Measurements from ENCODE around the gene PSEN2.

PSEN2 gene

DNA sequence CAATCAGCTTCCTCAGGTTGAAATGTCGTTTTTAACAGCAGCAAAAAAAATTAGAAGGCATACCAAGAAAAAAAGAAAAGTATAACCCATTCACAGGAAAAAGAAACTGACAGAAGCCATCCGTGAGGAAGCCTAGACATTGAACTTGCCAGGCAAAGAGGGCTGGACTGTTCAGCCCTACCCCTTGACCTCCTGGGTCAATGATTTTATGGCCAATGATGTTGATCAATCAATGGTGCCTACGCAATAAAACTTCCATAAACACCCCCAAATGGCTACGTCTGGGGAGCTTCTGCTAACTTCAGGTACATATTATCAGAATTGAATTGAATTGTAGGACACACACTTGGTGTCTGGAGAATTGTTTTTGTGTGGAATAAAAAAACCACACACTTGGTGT lies 4.8 kb upstream of the PSEN2 start:
- no peak for DNase-seq (ENCODE audit: low read depth)

DNA sequence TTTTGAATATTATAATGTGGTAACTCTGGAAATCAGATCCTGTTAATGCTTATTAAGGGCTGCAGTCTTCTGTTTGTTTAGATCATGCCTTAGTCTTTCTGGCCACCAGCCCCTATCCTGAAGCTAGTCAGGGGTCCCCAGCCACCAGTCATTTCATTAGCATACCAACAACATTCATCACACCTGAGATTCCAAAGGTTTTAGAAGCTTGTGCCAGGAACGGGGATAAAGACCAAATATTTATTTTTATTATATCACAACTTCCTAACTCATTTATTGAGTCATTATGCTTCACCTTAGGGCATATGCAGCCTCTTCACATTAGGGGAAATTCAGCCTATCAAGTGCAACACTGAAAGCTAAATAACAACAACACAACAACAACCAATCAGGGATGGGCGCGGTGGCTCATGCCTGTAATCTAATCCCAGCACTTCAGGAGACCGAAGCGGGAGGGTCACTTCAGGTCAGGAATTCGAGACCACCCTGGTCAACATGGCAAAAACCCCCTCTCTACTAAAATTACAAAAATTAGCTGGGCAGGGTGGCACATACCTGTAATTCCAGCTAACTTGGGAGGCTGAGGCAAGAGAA lies 2.9 kb upstream of the PSEN2 start:
- DNase-seq (ENCODE audit: low read depth) = no peak

DNA sequence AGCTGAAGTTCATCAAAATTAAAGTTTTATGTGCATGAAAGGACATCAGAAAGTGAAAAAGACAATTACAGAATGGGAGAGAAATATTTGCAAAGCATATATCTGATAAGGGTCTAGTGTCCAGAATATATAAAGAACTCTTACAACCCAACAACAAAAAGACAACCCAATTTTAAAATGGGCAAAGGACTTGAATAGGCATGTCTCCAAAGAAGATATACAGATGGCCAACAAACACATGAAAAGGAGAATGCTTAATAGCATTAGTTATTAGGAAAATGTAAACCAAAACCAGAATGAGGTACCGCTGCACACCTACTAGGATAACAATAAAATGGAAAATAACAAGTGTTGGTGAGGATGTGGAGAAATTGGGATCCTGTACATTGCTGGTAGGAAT lies 1.7 kb upstream of the PSEN2 start:
- no peak for DNase-seq (ENCODE audit: low read depth)

DNA sequence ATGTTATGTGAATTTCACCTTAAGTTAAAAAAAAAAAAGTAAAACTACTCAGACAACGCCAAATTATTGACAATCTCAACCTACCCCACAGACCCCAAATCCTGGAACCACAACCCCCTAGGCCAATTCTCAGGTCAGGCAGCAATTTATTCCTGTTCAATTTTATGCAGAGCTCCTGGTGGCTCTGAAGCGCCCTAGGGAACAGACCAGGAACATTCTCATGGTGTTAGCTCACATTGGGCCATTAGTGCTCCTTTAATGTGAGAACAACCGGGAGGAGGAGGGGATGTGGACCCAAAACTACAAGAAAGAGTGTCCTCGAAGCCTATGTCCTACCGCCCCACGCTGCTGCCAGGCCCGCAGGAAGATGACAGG lies 403 bp upstream of the PSEN2 start:
- DNase-seq (ENCODE audit: low read depth) = no peak

DNA sequence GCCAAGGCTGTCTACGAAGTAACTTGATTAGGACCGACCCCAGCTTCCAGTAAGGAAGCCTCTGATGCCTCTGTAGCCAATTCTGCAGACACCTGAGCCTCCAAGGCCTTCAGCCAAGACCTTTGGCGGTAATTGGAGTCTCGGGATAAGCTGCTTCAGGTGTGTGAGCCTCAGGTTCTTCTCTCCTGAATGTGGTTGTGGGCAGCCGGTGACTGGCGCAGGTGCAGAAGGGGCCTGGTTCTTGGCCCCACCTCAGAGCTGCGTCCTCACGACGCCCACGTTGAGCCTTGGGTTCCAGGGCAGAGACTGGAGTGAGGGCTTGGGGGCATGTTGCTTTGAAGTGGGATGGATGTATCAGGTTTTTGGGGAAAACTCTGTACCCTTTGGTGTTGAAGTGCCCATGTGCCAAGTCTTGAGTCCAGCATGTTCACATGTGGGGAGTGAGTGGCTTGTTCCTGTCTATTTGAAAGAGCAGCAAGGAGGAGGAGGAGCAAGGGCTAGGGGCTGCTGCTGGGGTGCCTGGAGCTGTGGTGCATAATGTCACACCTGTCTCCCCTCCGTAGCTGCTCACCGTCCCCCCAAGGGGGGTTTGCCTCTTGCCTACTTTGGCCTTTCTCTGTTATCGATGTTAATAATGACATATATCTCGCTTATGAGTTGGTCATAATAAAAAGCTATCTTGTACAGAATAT lies 1.4 kb downstream of the PSEN2 start:
- DNase-seq (ENCODE audit: low read depth) = no peak

DNA sequence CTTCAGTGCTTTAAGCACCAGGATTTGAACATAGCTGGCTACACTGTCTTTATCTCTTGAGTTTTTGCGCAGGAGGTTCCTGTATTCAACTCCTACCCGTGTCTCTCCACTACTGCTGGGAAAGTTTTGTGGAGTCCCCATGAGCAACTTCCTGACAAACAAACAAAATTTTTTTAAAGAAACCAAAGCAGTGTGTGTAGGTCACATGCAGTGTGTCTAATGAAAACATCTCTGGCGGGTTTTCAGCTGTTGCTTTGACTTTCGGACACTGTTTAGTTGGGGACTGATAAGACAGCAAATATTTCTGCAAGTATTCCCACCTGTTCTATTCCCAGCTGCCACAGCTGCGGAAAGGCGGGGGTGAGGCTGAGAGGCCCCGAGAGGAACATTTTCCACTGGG lies 2.0 kb downstream of the PSEN2 start:
- DNase-seq (ENCODE audit: low read depth) = no peak

DNA sequence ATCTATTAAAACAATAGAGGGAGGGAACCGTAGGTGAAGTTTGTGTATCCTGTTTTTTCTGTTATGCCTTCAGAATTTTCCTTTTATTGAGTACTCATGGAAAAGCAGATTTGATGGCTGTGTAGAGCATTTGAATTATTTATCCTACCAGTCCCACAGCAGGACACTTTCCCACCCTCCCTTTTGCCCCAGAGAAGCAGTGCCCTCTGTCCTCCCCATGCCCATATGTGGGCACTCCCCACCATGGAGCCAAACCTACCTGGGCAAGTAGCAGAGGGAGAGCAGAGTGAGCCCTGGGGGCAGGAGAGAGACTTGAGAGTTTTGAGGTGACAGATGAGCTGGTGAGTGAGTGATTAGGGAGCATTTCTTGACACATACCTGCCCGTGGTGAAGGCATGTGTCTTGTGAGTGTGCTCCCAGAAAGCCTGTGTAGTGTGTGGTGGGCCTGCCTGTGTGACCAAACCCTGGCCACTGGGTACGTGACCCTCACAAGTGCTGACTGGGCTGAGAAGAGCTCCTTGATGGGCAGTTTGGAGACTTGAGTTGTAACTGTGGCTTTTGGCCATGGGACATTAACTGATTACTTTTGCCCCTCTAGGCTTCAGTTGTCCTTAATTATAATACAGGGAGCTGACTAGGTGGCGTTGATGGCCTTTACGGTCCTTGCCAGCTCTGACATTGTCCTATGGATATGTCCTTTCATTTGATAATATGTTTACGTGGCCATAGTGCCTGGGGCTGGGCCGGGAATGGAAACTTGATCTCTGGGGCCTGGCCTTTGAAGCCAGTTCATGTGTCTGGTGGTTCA lies 3.6 kb downstream of the PSEN2 start:
- no peak for DNase-seq (ENCODE audit: low read depth)

DNA sequence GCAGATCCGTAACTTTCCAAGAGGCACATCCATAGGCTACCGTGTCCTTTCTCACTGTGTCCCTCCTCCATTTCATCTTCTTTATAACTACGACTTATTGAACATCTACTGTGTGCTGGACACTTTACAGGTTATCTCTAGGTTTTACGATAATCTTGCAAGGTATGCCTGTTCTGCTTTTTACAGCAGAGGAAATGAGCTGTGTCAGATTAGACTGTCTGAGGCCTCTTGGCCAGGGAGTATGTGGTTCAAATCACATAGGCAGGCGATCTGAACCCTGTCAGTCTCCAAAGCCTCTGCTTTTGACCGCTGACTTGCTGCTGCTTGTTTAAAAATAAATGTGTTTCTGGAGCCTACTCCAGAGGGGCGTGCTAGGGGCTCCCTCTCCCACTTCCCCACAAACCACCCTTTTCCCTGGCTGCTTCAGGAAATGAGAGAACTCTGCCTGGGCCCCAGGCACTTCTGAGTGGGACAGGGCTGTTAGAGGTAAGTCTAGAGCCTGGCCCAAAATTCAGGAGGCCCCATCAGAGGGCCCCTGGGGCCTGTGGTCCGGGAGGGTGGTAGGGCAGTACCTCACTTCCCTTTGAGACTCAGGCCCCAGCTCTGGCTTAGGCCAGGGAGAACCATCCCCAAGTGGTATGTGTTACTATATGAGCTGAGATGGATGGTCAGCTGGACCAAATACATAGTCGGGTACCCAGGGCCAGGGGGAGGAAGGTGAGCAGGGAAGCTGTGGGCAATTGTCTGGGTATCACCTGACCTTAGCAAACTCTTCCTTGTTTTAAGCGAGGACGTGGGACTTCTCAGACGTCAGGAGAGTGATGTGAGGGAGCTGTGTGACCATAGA lies 4.4 kb downstream of the PSEN2 start:
- DNase-seq (ENCODE audit: low read depth) = no peak

DNA sequence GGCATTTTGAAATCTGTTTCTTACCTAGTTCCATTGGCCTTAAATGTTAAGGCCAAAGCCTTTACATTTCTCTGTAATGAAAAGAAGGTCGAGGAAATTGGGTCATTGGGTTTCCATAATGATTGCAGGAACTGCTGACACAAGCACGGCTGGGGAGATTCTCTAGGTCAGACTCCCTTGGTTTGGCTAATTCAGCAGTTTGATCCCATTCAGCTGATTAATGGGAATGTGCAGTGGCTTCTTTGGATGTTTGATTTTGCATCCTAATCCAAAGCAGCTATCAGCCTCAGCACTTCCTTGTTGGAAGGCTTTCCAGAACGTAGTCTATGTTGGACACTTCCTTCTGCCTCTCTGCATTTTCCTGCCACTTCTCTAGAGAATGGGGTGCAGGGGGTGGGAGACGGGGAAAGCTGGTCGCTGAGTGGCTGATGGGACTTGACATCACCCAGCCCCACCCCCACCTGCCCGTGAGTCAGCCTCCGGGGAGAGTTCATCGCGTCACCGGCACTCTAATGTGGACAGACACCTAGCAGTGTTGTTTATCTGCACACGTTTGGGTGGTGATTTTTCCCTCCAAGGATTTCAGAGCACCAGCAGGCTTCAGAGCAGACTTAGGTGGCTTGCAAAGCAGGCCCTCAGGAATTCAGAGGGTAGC lies 5.4 kb downstream of the PSEN2 start:
- DNase-seq (ENCODE audit: low read depth) = no peak

DNA sequence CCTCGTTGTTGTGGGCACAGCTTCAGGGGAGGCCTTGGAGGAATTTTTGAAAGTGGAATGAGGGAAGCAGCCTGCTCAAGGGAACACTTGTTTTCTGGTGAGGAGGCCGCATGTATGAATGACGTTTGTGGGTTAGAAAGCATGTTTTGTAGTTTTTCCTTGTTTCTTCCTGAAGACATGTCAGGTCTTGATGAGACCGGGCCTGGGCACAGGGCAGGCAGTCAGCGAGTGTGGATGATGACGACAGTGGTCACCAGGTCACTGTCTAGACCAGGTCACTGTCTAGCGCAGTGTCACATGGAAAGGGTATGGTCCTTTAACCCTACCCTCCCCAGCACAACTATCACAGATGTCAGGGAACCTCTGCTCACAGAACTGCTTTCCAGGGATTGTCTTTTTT lies 7.3 kb downstream of the PSEN2 start:
- no peak for DNase-seq (ENCODE audit: low read depth)

DNA sequence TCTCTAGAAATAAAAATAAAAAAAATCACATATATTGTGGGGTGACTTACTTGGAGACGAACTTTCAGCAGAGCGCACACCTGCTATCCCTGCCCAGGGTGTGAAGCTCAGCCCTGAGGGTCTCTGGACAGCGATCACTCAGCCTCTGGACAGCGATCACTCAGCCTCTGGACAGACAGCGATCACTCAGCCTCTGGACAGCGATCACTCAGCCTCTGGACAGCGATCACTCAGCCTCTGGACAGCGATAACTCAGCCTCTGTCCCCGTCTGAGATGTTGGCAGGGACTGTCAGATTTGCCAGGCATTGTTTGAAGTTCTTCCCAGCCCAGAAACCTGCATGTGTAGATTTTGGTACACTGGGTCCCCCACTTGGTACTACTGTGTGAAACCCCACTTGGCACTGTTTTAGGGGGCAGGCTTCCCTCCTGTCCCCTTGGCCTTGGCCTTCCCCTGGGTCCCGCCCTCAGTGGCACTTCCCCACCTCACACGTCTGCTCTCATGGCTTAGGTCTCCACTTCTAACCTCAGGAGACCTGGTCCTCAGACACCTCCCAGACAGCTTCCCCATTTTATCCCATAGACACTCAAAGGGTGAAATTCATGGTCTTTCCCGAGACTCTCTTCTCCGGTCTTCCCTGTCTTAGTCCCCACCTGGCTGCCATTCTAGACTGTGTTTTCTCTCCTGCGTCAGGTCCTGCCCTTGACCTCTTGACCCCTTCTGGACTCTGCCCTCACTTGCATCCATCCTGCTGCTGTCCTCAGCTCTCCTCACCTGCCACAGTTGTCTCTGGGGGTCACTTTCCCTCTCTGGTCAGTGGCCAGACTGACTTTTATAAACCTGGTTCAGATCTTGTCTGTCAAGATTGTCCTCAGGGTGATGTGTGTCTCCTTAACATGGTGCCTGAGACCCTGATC lies 10.2 kb downstream of the PSEN2 start:
- no peak for DNase-seq (ENCODE audit: low read depth)

DNA sequence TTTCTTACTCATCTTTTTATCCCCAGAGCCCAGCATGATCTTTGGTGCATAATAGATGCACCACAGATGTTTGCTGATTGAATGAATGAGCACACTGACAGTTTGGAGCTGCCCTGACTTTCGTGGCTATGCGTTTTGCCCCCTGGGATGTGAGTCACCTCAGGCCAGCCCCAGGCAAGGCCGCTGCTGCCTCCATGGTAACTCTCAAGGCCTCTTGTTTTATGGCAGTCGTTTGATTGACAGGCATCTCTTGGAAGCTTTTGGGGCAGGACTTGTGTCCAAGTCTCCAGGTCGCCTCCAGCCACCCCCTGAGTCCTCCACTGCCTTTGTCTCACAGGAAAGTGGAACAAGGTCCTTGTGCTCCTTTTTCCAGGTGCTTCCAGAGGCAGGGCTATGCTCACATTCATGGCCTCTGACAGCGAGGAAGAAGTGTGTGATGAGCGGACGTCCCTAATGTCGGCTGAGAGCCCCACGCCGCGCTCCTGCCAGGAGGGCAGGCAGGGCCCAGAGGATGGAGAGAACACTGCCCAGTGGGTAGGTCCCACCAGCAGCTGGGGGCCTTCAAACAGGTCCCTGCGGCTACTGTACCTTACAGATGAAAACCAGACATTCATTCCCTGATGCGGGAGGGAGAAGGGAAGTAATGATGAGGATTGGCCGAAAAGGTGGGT lies 11.2 kb downstream of the PSEN2 start:
- no peak for DNase-seq (ENCODE audit: low read depth)

DNA sequence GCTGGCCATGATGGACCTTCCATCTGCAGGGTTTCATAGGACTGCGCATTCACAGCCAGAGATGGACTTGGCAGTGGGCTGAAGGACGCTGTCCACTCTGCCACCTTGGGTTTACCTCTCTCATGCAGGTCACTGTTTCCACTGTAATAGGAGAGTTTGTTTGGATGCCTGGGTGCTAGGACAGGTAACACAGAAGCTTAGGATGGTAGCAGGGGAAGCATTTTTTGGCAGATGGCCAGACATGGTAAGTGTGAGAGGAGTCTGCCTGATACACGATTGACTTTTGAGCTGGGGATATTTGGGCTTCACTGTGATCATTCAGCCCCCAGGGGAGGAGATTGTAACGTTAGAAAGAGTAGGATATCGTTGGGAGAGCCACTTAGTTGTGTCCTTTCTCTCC lies 11.8 kb downstream of the PSEN2 start:
- no peak for DNase-seq (ENCODE audit: low read depth)

DNA sequence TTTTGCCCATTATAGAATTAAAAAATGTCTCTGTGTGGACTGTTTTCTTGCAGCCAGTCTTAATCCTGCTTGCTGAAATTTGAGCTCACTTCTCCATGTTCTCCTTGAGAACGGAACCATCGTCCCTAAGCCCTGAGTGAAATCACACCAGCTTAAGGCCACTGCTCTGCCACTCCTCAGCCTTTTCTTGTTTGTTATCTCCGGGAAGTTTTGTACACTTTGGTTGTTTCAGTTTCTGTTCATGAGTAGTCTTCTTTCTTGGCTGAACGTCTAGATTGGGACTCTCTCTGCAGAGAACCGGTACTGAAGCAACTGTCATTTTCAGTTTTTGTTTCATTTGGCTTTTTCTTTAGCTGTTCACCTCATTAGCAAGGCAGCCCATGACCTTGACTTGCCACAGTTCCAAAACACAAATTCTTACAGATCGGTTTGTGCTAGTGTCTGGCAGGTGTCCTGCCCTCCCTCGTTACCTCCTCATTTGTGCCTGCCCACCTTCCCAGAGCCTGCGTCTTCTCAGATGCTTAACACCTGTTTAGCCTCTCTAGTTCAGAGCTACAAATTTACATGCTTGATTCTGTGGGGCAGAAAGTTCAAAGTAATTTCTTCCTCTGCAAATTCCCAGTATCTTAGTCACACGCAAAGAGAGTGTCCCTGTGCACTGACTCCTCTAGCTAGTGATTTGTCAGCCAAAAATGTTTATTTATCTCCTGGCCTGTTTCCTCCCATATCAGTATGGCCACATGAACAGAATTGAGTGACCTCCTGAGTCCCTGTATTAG lies 12.4 kb downstream of the PSEN2 start:
- DNase-seq (ENCODE audit: low read depth) = no peak

DNA sequence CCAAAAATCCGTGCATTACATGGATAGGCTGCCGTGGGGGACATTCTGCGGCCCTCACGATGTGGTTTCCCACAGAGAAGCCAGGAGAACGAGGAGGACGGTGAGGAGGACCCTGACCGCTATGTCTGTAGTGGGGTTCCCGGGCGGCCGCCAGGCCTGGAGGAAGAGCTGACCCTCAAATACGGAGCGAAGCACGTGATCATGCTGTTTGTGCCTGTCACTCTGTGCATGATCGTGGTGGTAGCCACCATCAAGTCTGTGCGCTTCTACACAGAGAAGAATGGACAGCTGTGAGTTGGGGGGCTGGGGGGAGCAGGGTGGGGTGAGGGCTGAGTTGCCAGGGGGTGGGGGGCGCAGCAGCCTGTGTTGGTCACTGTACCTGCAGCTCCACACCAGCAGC lies 13.2 kb downstream of the PSEN2 start:
- no peak for DNase-seq (ENCODE audit: low read depth)

DNA sequence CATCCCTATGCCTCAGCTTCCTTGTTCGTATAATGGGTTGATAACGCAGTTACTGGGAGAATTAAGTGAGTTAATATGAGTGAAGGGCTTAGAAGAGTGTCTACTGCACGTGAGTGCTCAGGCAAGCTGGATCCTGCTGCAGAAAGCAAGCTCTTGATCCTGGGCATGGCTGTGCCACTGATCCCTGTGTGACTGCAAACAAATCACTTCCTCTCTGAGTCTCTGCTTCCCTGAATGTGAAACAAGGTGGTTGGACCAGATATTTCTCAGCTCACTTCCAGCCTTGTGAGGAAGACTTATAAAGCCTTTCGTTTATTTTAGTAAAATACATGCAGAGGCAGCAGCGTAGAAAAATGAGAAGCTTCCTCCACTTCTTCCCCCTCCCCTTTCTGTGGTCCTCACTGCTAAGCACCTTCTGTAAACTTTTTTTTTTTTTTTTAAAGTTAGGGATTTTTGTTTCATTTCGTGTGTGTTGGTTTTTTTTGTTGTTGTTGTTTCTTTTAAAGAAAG lies 13.8 kb downstream of the PSEN2 start:
- no peak for DNase-seq (ENCODE audit: low read depth)

DNA sequence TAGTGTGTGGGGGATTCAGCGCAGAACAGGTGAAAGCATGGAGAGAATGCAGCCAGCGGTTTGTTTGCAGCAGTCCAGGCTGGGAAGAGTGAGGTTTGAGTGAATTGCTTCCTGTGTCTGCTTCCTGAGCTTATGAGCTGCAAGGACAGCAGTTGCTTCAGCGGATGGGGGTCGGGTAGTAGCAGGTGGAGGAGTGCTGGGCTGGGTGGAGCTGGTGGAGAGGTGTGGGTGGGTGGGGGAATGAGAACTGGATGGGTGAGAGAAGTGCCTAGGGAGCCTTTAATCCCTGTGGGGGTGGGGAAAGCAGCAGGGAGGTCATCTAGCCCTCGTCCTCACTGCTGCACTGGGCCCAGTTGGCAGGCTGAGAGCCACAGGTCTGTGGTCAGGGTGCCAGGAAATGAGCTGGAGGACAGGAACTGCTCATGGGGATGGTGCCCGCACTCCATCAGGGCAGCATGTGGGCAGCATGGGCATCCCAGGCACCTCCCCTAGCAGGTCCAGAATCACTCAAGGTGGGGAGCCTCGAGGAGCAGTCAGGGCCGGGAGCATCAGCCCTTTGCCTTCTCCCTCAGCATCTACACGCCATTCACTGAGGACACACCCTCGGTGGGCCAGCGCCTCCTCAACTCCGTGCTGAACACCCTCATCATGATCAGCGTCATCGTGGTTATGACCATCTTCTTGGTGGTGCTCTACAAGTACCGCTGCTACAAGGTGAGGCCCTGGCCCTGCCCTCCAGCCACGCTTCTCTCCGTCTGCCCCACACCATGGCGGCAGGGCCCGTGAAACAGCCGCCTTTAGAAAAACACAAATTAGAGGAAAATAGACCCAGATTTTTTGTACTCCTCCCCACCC lies 14.8 kb downstream of the PSEN2 start:
- DNase-seq (ENCODE audit: low read depth) = no peak

DNA sequence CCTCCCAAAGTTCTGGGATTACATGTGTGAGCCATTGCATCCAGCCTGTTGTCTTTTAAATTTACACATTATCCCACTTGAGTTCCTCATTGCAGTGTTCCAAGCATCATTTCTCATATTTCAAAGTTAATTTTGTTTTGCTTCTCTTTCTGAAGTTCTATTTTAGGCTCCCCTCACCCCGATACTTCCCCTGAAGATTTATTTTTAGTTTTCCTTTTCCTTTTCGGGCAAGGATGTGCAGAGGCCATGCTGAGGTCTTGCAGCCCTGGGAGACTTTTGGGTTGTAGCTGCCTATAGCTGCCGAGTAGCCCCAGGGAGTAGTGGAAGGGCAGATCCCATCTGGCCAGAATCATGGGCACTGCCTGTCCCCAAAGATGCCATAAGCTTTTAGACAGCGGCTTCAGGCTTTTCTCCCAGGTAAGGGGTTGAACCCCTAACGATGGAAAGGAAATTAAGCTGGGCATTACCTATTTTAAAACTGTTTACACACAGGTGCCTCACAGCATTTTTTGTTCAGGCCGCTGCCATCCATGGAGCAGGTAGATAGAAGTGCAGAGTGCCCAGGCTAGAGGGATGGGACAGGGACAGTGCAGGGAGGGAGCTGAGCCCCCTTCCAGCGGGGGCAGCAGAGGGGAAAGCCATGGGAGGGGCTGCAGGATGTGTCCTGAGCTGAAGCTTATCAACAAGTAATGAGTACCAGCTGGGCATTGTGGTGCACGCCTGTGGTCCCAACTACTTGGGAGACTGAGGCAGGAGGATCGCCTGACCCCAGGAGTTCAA lies 15.9 kb downstream of the PSEN2 start:
- DNase-seq (ENCODE audit: low read depth) = no peak

Measured in stimulated activated CD8-positive, alpha-beta memory T cell treated with anti-CD3 and anti-CD28 coated beads, Interleukin-4, amount 100 ng/mL, for 24 hours (primary cell).